ENCODE data around the gene PEAK3. TPM values are rescaled to one million over a fixed set of nuclear protein-coding genes. Genes with fewer than 3 reads are reported as not detected.
A peak's percentile ranks its signal among the peaks of the same experiment; 100 is the strongest.

PEAK3 gene, protein sequence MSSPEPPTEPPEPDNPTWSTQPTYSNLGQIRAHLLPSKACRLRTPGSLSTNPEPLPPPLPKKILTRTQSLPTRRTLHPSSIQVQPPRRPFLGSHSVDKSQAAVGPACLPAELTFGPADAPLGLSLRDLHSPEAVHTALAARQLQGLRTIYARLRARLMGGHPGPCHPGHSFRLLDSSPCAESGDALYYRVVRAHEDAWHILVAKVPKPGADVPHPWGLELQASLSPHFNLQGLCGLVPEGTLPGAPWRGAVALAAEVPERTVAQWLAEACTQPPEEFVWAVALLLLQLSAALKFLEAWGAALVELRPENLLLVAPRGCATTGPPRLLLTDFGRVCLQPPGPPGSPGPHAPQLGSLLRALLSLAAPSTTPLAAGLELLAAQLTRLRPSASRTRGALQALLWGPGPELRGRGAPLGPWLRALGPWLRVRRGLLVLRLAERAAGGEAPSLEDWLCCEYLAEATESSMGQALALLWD
- 4.5 TPM for total RNA-seq
- long read RNA-seq, partial matches to known transcripts, result 1 of 7 reads
- long read RNA-seq, other reads (novel, unspliced or antisense), result 6 of 7 reads

DNA sequence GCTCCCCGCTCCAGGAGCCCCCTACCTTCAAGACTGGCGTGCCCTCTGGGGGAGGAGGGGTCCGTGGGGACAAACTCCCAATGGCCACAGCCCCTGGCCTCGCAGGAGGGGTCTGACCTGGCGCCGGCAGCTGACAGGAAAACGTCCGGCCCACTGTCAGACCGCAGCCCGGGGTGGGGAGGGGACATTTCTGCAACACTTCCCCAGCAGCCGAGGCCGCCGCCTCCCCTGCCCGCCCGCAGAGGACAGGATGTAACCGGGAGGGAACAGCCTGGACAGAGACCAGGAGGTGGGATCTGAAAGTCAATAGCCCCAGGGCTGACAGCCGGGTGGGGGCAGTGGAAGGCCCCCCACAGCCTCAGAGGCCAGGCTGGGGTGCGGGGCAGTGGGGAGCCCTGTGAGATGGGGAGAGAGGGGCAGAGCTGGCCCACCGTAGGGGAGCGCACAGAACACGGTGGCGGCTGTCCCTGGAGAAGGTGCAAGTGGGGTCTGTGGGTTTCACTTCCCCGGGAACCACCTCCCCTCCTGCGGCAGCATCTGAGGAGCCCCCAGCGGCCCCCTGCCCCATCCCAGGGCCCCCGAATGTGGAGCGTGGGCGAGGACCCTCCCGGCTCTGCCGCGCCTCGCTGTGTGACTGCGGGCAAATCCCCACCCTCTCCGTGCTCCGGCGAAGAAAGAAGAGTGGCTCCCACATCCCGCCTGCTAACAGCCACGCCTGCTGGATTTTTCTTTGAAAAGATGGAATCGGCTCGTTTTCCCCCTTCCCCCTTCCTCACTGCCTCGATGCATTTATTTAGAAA lies at the start of gene PEAK3:
TSS of gene PEAK3 (minus strand) at position 114 of the 800 bp plus-strand sequence. CDS start 1,244 bp downstream, outside the sequence.
- Histone ChIP-seq H3K4me1 (peaks cover 11% of the 10 kb centered on the region), H3K4me3 (peak within 1 kb of the TSS; percentile 51), H3K36me3 (no peaks in the 10 kb centered on the region), H3K27ac (peak within 1 kb of the TSS; percentile 78), H3K27me3 (no peaks in the 10 kb centered on the region), H3K9me3 (no peaks in the 10 kb centered on the region)
- intact Hi-C loops (cut with DNase I), result no loop called here
- ATAC-seq (peak; percentile 93), DNase-seq (peak; percentile 92)
- no peak for TF ChIP-seq CTCF (IDR thresholded peaks at IDR 0.05)

DNA sequence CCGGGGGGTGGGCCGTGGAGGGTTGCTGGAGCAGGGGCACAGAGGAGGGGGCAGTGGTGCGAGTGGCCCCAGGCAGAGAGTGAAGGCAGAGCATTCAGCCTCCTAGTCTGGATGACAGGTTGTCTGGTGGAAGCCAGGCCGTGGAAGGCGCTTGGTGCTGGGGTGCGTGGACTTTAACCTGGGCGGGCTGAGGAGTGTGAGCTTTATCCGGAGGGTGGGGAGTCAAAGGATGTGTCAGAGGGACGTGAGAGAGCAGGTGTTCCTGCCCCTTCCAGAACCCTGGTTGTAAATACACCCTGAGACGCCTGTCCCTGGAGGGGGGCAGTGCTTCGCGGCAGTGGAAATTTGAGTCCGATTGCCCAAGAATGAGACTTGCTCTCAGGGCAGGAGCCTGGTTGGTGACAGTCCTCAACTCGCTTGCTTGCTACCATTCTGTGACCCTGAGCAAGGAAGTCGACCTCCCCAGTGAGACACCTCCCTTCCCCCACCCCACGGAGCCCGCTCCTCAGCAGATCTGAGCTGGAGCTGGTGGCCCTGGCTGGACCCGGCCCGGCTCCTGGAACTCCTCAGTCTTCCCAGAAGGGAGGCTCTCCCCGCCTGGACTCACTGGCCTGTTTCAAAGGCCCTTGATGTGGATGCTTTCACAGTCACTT lies 48.8 kb upstream of the PEAK3 start:
- Histone ChIP-seq H3K27ac (no peak overlapping the region), H3K4me1 (peaks cover 31% of the 10 kb centered on the region), H3K9me3 (no peaks in the 10 kb centered on the region), H3K4me3 (no peak overlapping the region), H3K27me3 (no peaks in the 10 kb centered on the region), H3K36me3 (peaks cover 2% of the 10 kb centered on the region)
- no peak for DNase-seq
- intact Hi-C loops (cut with DNase I), result no loop called here
- ATAC-seq, result no peak
- TF ChIP-seq CTCF (IDR thresholded peaks at IDR 0.05), result no peak

DNA sequence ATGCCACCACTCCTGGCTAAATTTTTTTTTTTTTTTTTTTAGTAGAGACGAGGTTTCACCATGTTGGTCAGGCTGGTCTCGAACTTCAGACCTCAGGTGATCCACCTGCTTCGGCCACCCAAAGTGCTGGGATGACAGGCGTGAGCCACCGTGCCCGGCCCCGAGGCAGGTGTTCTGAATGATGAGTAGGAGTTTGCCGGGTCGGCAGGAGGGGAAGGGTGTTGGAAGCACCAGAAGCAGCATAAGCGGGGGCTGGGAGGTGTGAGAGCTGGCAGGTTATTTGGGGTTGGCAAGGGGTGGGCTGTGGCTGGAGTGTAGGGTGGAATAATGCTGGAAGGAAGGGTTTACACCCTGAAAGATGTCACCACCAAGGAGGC lies 48.3 kb upstream of the PEAK3 start:
- Histone ChIP-seq H3K9me3 (no peaks in the 10 kb centered on the region), H3K4me1 (peaks cover 31% of the 10 kb centered on the region), H3K4me3 (no peak overlapping the region), H3K27me3 (no peaks in the 10 kb centered on the region), H3K27ac (no peak overlapping the region), H3K36me3 (peaks cover 5% of the 10 kb centered on the region)
- intact Hi-C loops (cut with DNase I), result no loop called here
- DNase-seq (no peak), ATAC-seq (no peak)
- TF ChIP-seq CTCF (IDR thresholded peaks at IDR 0.05), result no peak

DNA sequence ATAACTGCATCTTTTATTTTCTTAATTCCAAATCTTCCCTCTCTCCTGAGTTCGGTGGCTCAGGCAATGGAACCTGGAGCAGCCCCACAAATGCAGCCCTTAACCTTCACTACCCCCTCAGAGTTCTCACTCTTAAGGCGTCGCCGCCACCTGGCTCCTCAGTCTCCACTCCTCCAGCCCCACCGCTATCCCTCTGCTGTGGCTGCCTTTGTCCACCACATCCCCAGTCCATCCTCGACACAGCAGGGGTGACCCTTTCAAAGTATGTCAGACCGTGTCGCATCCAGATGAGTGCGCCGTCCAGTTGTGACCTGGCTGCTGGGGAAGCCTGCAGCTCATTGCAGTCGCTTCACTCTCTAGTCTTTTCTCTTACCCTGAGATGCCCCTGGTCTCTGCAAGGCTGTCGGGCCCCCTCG lies 47.5 kb upstream of the PEAK3 start:
- DNase-seq (no peak), ATAC-seq (no peak)
- TF ChIP-seq CTCF (IDR thresholded peaks at IDR 0.05), result no peak
- Histone ChIP-seq H3K27me3 (no peaks in the 10 kb centered on the region), H3K9me3 (no peaks in the 10 kb centered on the region), H3K36me3 (peaks cover 12% of the 10 kb centered on the region), H3K4me1 (peaks cover 31% of the 10 kb centered on the region), H3K4me3 (peak overlapping the region; percentile 73), H3K27ac (no peak overlapping the region)
- intact Hi-C loops (cut with DNase I), result no loop called here

- Histone ChIP-seq H3K4me3 (peak overlapping the region; percentile 73), H3K27ac (peak overlapping the region; percentile 74), H3K27me3 (no peaks in the 10 kb centered on the region), H3K9me3 (no peaks in the 10 kb centered on the region), H3K36me3 (peaks cover 13% of the 10 kb centered on the region), H3K4me1 (peaks cover 31% of the 10 kb centered on the region)
- TF ChIP-seq CTCF (IDR thresholded peaks at IDR 0.05), result no peak
- ATAC-seq (no peak), DNase-seq (no peak)
- intact Hi-C loops (cut with DNase I), result no loop called here
Measured at GRCh38 chr19:2329149-2329478, 47.1 kb upstream of the PEAK3 start.
